Left hindlimb (tissue), 1 donor: ENCODE measurements around the gene SH3PXD2B.

Experiments used
- DNase-seq: peaks from one replicate; pipeline ENCODE4 v3.0.0-alpha.2; 2018

The SH3PXD2B gene

GRCh38 chr5:172454358-172455086 is at the start of gene SH3PXD2B:
Gene SH3PXD2B (minus strand): TSS chr5:172454525. CDS start chr5:172454352, 173 bp downstream.
- DNase-seq = peak; percentile 85

GRCh38 chr5:172502969-172503368 is 48.6 kb upstream of the SH3PXD2B start:
- no peak for DNase-seq

- no peak for DNase-seq
These were observed 48.1 kb upstream of the SH3PXD2B start for GRCh38 chr5:172502410-172502809.

GRCh38 chr5:172501708-172502320 is 47.5 kb upstream of the SH3PXD2B start:
- DNase-seq = no peak

GRCh38 chr5:172499287-172499686 is 45.0 kb upstream of the SH3PXD2B start:
- no peak for DNase-seq

- no peak for DNase-seq
These were observed 44.3 kb upstream of the SH3PXD2B start for GRCh38 chr5:172498431-172499129.

GRCh38 chr5:172497591-172498255 is 43.4 kb upstream of the SH3PXD2B start:
- no peak for DNase-seq

- peak; percentile 72 for DNase-seq
These were observed 42.5 kb upstream of the SH3PXD2B start for GRCh38 chr5:172496671-172497371.

- peak; percentile 52 for DNase-seq
These were observed 40.5 kb upstream of the SH3PXD2B start for GRCh38 chr5:172494630-172495505.

GRCh38 chr5:172493906-172494305 is 39.6 kb upstream of the SH3PXD2B start:
- DNase-seq = no peak

- no peak for DNase-seq
These were observed 39.1 kb upstream of the SH3PXD2B start for GRCh38 chr5:172493461-172493860.

GRCh38 chr5:172493002-172493401 is 38.7 kb upstream of the SH3PXD2B start:
- peak; percentile 57 for DNase-seq

- DNase-seq = no peak
These were observed 37.9 kb upstream of the SH3PXD2B start for GRCh38 chr5:172492097-172492840.

- DNase-seq = no peak
These were observed 37.2 kb upstream of the SH3PXD2B start for GRCh38 chr5:172491481-172491880.

GRCh38 chr5:172490514-172491461 is 36.5 kb upstream of the SH3PXD2B start:
- no peak for DNase-seq

- DNase-seq = no peak
These were observed 33.9 kb upstream of the SH3PXD2B start for GRCh38 chr5:172488221-172488620.

- DNase-seq = no peak
These were observed 33.3 kb upstream of the SH3PXD2B start for GRCh38 chr5:172487671-172488070.

GRCh38 chr5:172486912-172487311 is 32.6 kb upstream of the SH3PXD2B start:
- no peak for DNase-seq

GRCh38 chr5:172486451-172486850 is 32.1 kb upstream of the SH3PXD2B start:
- DNase-seq = no peak
